Astrocyte (in vitro differentiated cells and primary cell): ENCODE data around the gene MCTP2.

Experiments used
- CTCF ChIP-seq: IDR thresholded peaks from 2 replicates; pipeline ENCODE4 v1.5.1; 2011; ENCODE audit warnings: low read depth, mild to moderate bottlenecking, inconsistent platforms, low read length, moderate library complexity; ENCODE audit not compliant: insufficient read depth
- EZH2 ChIP-seq: IDR thresholded peaks from 2 replicates; pipeline ENCODE4 v1.6.1; 2012; ENCODE audit warnings: mild to moderate bottlenecking, low read length, inconsistent platforms; ENCODE audit not compliant: insufficient read depth

DNA sequence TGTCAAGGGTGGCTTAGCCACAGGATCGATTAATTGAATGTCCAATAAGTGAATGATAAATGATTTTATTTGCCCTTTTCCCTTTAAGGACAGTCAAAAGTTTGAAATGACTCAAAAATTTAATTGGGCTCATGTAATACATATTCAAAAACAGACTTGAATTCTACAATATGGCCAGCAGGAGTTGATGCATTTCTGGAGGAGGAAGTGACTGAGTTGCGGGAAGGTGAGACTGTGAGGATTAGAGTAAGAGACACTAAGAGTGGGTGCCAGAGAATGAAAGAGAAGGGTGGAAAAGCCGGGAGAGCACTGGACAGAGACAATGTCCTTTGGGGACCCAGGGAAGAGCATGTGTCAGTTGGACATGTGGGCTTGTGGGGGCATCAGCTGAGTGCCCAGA lies 83.3 kb downstream of the MCTP2 start:
- TF ChIP-seq CTCF (no peak), EZH2 (no peak)
